Transverse colon (tissue), 4 donors: ENCODE results near the gene FATE1. TPM values are rescaled to one million over a fixed set of nuclear protein-coding genes. Genes with fewer than 3 reads are reported as not detected.

Experiments
- DNase-seq: peaks from one replicate; pipeline ENCODE4 v3.0.0-alpha.2; 2019
- H3K27ac ChIP-seq, 4 donors: fragments of 200-600 bp; sonication (generic); 2 replicates each; pipeline ENCODE4 v1.5.1; 2016 to 2018; ENCODE audit warnings: inconsistent platforms in 4 of 4
- H3K27me3 ChIP-seq: fragments of 200-600 bp; sonication (generic); 2 replicates; pipeline ENCODE4 v1.5.1; 2017; ENCODE audit warnings: inconsistent platforms
- H3K36me3 ChIP-seq, 4 donors: fragments of 200-600 bp; sonication (generic); 2 replicates each; pipeline ENCODE4 v1.5.1; 2017 to 2019; ENCODE audit warnings: inconsistent platforms in 4 of 4
- H3K4me1 ChIP-seq, 4 donors: fragments of 200-600 bp; sonication (generic); 2 replicates each; pipeline ENCODE4 v1.5.1; 2017 to 2020; ENCODE audit warnings: inconsistent platforms in 4 of 4
- H3K4me3 ChIP-seq, 4 donors: fragments of 200-600 bp; sonication (generic); 1 replicate in 1 of 4; 2 replicates in 3 of 4; pipeline versions ENCODE4 v1.5.1 to v1.6.1; 2017 to 2019; ENCODE audit warnings: inconsistent platforms in 4 of 4
- H3K9me3 ChIP-seq, 2 donors: fragments of 200-600 bp; sonication (generic); 2 replicates each; pipeline ENCODE4 v1.5.1; 2017 to 2019; ENCODE audit warnings: inconsistent platforms in 2 of 2
- CTCF ChIP-seq, 5 experiments: fragments of 200-600 bp in 3 of 5; fragments of 450-650 bp in 2 of 5; sonication (generic) in 3 of 5; IDR thresholded peaks; 1 replicate in 2 of 5; 2 replicates in 3 of 5; pipeline ENCODE4 v1.5.1; 2016 to 2017; ENCODE audit warnings: antibody characterized with exemption in 5 of 5, inconsistent platforms in 3 of 5, mild to moderate bottlenecking in 2 of 5, moderate library complexity in 1 of 5
- EP300 ChIP-seq: sonication (generic); formaldehyde crosslinking; IDR thresholded peaks from one replicate; pipeline ENCODE4 v1.6.1; 2017; ENCODE audit warnings: antibody characterized with exemption, low read depth
- POLR2A ChIP-seq: fragments of 450-650 bp; IDR thresholded peaks from one replicate; pipeline ENCODE4 v1.6.1; 2016; ENCODE audit warnings: antibody characterized with exemption, mild to moderate bottlenecking, moderate library complexity
- POLR2AphosphoS5 ChIP-seq, 3 donors: sonication (generic); formaldehyde crosslinking; IDR thresholded peaks; one replicate each; pipeline ENCODE4 v1.6.1; 2016; ENCODE audit warnings: antibody characterized with exemption in 3 of 3
- whole genome bisulfite sequencing, 2 donors: methylation state at CpG; one replicate each; pipeline ENCODE4 v1.1.5; 2018; ENCODE audit warnings: low coverage in 1 of 2; 5-methylcytosine and 5-hydroxymethylcytosine counted together
- in situ Hi-C, 4 donors: fragments of 200-750 bp; cut with MboI; loops; one replicate each; pipeline versions ENCODE4 v1.15.0 to v1.15.1; 2017; ENCODE audit warnings: low sequenced_read_pairs in 3 of 4, low pct_ligation_motif_present in 1 of 4, low pct_unique_long_range_greater_than_20kb in 1 of 4
- intact Hi-C: fragments of 100-400 bp; cut with DNase I; formaldehyde crosslinking; loops from one replicate; pipeline ENCODE4 v1.15.1; 2023; ENCODE audit warnings: low total_unique reads
- total RNA-seq, 4 donors: library from RNA; depleted of rRNA; stranded (reverse); fragments of >200 nt; gene quantifications; one replicate each; pipeline ENCODE4 v1.1.0, GENCODE V29; 2016

The FATE1 gene
- total RNA-seq, 4 donors from 2014 or later = not detected

GRCh38 chrX:151746502-151746901 lies 30.7 kb downstream of the FATE1 start:
- H3K27ac ChIP-seq = no peak overlapping the region
- no peaks in the 10 kb centered on the region for H3K9me3 ChIP-seq
- H3K36me3 ChIP-seq = no peaks in the 10 kb centered on the region
- in situ Hi-C loops = loop anchor here in 3 of 4 donors (10.0 to 25.0 kb wide), 3 partner anchors 888 to 1066 kb away; partner anchors contain the start of gene GABRQ (in 3 of the 3)
- no peaks in the 10 kb centered on the region for H3K4me1 ChIP-seq
- intact Hi-C loops = no loop called here
- no peaks in the 10 kb centered on the region for H3K27me3 ChIP-seq
- no peak for DNase-seq
- WGBS, 2 donors = 42% methylated on average over 2 of the region's 2 CpGs; no CpG with 5 or more reads in 1 of the 2 donors
- H3K4me3 ChIP-seq = no peak overlapping the region
- TF ChIP-seq CTCF (IDR thresholded peaks at IDR 0.05) = no peak
- no peak for TF ChIP-seq POLR2AphosphoS5 (IDR thresholded peaks at IDR 0.05)
- no peak for TF ChIP-seq EP300
- no peak for TF ChIP-seq POLR2A

GRCh38 chrX:151750511-151750910 lies 34.7 kb downstream of the FATE1 start:
- no peak for TF ChIP-seq POLR2AphosphoS5 (IDR thresholded peaks at IDR 0.05)
- TF ChIP-seq POLR2A = no peak
- no peak for TF ChIP-seq CTCF (IDR thresholded peaks at IDR 0.05)
- TF ChIP-seq EP300 = no peak
- 92% methylated on average over 5 of the region's 5 CpGs; no CpG with 5 or more reads in 1 of the 2 donors for WGBS, 2 donors
- in situ Hi-C loops (loop anchor here in 1 of 4 donors (25.0 kb wide), 1 partner anchor 887 kb away; the partner anchor contains the start of gene GABRQ), intact Hi-C loops (loop anchor here (5.0 kb wide), 1 partner anchor 882 kb away; no protein-coding TSS in a partner anchor)
- no peak for DNase-seq
- no peaks in the 10 kb centered on the region for H3K36me3 ChIP-seq
- no peak overlapping the region for H3K4me3 ChIP-seq
- H3K4me1 ChIP-seq = no peaks in the 10 kb centered on the region
- no peak overlapping the region for H3K27ac ChIP-seq
- no peaks in the 10 kb centered on the region for H3K9me3 ChIP-seq
- no peaks in the 10 kb centered on the region for H3K27me3 ChIP-seq

- in situ Hi-C loops = loop anchor here in 1 of 4 donors (25.0 kb wide), 1 partner anchor 884 kb away; the partner anchor contains the start of gene GABRQ
Observed at GRCh38 chrX:151752847-151753246, 37.0 kb downstream of the FATE1 start.

More at GRCh38 chrX:151752847-151753246, 37.0 kb downstream of the FATE1 start:
- Histone ChIP-seq H3K27ac (no peak overlapping the region), H3K4me1 (no peaks in the 10 kb centered on the region), H3K27me3 (no peaks in the 10 kb centered on the region), H3K36me3 (no peaks in the 10 kb centered on the region), H3K9me3 (no peaks in the 10 kb centered on the region), H3K4me3 (no peak overlapping the region)
- intact Hi-C loops = loop anchor here (5.0 kb wide), 1 partner anchor 879 kb away; no protein-coding TSS in a partner anchor
- TF ChIP-seq POLR2AphosphoS5 (IDR thresholded peaks at IDR 0.05) (no peak), POLR2A (no peak), CTCF (IDR thresholded peaks at IDR 0.05) (no peak), EP300 (no peak)
- WGBS, 2 donors = 51% methylated on average over 5 of the region's 5 CpGs; no CpG with 5 or more reads in 1 of the 2 donors
- DNase-seq = no peak
